HG02763 (cell line): Measurements from ENCODE around the gene NRSN2.
"Not testable (repeated sequence)": the region's sequence is repeated elsewhere in the genome, so short reads cannot be mapped to it uniquely, and the experiment has no call there.

Experiments
- ATAC-seq: cut with Tn5 transposase; IDR thresholded peaks from one replicate; pipeline ENCODE4 v1.9.1; 2021; ENCODE audit warnings: mild to moderate bottlenecking, moderate library complexity; ENCODE audit not compliant: unreplicated experiment

NRSN2 gene

GRCh38 chr20:325045-325888, 21.6 kb upstream of the NRSN2 start, which contains the start of gene SOX12:
Gene SOX12 (plus strand): TSS chr20:325552. CDS start chr20:325925, 373 bp downstream.
- ATAC-seq, result peak; percentile 76

DNA sequence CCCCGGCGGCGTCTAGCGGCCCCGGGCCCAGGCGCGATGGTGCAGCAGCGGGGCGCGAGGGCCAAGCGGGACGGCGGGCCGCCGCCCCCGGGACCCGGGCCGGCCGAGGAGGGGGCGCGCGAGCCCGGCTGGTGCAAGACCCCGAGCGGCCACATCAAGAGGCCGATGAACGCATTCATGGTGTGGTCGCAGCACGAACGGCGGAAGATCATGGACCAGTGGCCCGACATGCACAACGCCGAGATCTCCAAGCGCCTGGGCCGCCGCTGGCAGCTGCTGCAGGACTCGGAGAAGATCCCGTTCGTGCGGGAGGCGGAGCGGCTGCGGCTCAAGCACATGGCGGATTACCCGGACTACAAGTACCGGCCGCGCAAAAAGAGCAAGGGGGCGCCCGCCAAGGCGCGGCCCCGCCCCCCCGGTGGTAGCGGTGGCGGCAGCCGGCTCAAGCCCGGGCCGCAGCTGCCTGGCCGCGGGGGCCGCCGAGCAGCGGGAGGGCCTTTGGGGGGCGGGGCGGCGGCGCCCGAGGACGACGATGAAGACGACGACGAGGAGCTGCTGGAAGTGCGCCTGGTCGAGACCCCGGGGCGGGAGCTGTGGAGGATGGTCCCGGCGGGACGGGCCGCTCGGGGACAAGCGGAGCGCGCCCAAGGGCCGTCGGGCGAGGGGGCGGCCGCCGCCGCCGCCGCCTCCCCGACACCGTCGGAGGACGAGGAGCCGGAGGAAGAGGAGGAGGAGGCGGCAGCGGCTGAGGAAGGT, 20.8 kb upstream of the NRSN2 start:
- no peak for ATAC-seq

DNA sequence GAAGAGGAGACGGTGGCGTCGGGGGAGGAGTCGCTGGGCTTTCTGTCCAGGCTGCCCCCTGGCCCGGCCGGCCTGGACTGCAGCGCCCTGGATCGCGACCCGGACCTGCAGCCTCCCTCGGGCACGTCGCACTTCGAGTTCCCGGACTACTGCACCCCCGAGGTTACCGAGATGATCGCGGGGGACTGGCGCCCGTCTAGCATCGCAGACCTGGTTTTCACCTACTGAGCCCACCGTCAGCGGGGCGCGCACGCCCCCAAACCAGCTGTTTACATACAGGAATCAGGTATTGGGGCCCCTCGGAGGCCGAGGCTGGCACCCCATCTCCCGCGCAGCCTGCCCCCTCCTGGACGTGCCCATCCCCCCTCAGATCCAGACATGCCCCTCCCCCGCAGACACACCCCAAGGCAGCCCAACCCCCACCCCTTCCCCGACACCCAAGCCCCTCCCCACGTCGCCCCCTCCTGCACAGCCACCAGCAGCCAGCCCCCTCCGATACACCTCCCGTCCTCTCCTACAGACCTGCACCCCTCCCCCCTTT, 20.2 kb upstream of the NRSN2 start:
- ATAC-seq, result no peak

GRCh38 chr20:327186-328026, 19.5 kb upstream of the NRSN2 start:
- ATAC-seq, result no peak

DNA sequence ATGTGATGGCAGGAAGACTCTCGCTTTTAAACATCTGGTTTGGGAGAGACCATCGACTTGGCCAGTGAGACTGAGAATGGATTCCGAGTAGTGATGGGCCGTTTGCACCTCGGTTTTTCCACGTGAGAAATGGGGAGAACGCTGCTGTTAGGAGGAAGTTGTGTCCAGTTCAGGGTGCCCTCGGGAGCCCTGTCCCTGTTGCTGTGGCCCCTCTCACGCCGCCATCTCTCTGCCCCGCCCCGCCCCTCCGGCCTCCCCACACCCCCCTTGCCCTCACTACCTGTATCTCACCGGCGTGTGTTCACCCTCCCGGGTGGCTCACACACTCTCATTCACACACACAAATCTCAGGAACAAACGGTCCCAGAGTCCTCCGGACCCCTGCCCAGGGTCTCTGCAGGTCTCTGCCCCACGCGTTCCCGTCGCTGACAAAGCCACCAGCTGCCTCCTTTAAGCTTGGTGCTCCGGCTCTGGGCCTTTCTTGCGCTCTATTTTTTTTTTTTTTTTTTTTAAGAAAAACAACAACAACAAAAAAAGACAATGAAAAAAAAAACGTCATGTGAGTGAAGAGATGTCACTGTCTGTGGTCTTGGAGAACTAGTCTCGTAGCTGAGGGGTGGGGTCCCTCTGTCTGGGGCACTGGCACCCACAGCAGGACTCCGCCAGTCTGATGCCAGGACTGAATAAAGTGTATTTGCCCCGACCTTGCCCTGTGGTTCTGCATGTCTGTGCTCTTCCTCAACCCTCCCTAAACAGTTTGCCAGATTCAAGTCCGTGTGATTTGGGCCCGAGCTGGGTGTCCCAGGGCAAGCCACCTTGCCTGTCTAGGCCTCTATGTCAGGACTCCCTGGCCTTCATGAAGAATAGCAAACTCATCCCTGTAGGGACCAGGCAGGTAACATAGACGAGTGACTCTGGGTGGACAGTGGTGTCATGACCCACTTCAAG, 18.6 kb upstream of the NRSN2 start:
- no peak for ATAC-seq

DNA sequence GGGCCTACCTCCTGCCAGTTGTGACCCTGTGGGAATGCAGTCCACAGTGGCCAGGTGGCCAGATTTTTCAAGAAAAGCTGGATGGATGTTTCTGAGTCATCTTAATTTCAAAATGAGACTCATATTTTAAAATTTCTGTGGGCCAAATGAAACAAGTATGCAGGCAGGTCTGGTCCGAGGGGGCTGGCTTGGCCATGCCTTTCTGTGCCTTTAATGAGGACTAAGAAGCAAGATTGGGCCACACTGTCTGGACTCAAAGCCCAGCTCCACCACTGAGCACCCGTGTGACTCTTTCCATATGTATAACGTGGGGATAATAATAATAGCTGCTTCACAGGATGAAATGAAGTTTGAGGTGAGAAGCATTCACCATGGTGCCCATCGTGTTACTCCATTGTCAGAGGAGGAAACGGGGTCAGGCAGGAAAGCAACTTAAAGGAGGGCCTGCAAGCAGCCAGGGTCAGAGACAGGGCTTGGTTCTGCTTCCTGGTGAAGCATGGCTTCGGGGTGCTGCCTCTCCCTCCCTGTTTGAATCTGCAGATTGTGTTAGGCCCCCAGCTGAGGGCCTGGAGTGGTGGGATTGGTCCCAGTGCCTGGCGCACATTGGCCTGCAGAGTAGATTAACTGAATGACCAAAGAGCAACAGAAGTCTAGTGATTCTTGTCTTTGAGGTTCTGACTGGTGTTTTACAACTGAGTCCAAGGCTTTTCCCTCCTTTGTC, 17.8 kb upstream of the NRSN2 start:
- ATAC-seq, result no peak

DNA sequence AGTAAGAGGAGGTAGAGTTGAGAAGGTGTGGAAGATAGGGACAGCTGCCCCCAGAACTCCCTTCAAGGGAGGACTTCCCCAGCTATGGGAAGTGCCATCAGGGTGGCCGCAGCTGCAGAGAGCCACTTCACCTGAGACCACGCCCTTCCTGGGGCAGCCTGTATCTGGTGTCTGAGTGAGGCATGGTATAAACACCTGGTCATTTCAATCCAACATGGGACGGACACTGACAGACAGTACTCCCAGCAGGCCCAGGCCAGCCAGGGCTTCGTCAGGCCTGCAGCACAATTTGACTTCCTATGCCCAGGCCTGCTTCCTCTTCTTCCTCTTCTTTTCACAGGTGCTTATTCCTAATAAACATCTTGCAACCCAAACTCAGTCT, 17.1 kb upstream of the NRSN2 start:
- ATAC-seq, result no peak

- ATAC-seq, result no peak
Measured at GRCh38 chr20:330233-331149, 16.4 kb upstream of the NRSN2 start.

- ATAC-seq, result no peak
Measured at GRCh38 chr20:334578-334977, 12.3 kb upstream of the NRSN2 start.

DNA sequence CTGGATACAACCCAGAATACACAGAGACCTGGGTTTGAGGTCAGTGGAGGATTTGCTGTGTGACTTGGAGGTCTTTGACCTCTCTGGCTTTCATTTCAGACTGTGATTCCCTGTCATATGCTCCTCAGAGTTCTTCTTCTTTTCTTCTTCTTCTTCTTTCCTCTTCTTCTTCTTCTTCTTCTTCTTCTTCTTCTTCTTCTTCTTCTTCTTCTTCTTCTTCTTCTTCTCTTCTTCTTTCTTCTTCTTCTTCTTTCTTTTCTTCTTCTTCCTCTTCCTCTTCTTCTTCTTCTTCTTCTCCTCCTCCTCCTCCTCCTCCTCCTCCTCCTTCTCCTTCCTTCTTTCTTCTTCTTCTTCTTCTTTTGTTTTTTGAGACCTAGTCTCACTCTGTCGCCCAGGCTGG, 10.9 kb upstream of the NRSN2 start:
- ATAC-seq, result not testable (repeated sequence)

DNA sequence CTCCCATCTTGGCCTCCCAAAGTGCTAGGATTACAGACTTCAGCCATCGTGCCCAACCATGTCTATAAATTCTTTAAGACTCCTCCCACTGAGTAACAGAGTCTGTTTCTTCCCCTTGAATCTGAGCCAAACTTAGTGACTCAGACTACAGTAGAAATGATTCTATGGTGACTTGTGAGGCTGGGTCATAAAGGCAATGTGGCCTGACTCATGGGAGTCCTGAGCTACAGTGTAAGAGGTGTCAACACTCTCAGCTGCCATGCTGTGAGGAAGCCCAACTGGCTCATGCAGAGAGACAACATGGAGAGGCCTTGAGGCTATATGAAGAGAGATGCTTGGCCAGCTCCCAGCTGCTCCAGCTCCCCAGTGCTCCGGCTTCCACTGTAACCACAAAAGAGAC, 5.2 kb upstream of the NRSN2 start:
- no peak for ATAC-seq

- no peak for ATAC-seq
Measured at GRCh38 chr20:343107-343506, 3.8 kb upstream of the NRSN2 start.

GRCh38 chr20:346033-346639, 775 bp upstream of the NRSN2 start:
- ATAC-seq, result no peak

- ATAC-seq, result no peak
Measured at GRCh38 chr20:347317-347639, 367 bp downstream of the NRSN2 start.

DNA sequence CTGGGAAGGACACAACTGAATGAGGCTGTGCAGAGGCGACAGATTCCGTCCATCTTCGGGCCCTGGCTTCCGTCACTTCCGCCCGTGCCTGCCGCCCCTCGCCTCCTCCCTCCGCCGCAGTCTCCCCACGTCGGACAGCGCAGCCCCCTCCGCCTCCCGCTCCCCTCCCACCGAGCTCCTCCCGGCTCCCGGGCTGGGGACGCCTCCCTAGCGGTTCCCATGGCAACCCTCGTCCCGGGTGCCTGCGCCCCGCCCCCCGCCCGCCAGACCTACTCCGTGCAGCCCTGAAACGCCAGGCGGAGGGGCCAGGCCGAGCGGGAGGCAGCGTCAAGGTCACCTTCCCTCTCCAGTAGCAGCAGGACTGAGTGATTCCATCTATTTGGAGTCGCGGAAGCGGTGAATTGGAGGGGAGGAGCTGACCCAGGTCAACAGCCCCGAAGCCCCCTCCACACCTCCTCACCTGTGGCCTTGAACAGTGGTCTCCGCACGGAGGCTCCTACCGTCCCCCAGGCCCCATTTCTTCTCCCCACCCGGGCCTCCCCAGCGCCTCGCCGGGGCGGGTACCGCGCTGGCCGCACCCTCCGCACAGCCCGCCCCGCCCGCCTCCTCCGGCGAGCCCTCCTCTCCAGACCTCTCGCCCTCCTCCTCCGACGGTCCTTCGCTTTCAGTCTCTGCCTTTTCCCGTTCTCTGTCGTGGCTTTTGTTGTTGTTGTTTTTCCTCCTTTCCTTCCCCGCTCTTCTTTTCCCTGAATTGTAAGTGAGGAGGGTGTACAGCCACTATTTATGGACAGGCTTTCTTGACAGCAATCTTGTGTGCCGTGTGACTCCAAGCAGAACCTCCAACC, 951 bp downstream of the NRSN2 start:
- ATAC-seq, result peak; percentile 69

- ATAC-seq, result no peak
Measured at GRCh38 chr20:348972-349841, 2.3 kb downstream of the NRSN2 start.
